H9 (cell line): ENCODE data around the gene SDF2L1. TPM values are rescaled to one million over a fixed set of nuclear protein-coding genes. Genes with fewer than 3 reads are reported as not detected.

ENCODE experiments used
- DNase-seq: peaks from one replicate; pipeline ENCODE4 v3.0.0-alpha.2; 2017
- H2AFZ ChIP-seq: one replicate; pipeline ENCODE4 v1.6.1; 2013; ENCODE audit warnings: mild to moderate bottlenecking, low read length, control low read depth, moderate library complexity
- H2AK5ac ChIP-seq: 2 replicates; pipeline ENCODE4 v1.6.1; 2013; ENCODE audit warnings: low read length, control low read depth, mixed read lengths; ENCODE audit not compliant: insufficient read length
- H2BK120ac ChIP-seq: one replicate; pipeline ENCODE4 v1.6.1; 2013; ENCODE audit warnings: low read depth, mild to moderate bottlenecking, low read length, control low read depth, inconsistent platforms; ENCODE audit not compliant: poor library complexity, severe bottlenecking
- H2BK12ac ChIP-seq: 2 replicates; pipeline ENCODE4 v1.6.1; 2013; ENCODE audit warnings: low read length, control low read depth, mixed read lengths, low read depth; ENCODE audit not compliant: insufficient read length
- H2BK15ac ChIP-seq: 2 replicates; pipeline ENCODE4 v1.6.1; 2013; ENCODE audit warnings: low read depth, low read length, control low read depth
- H2BK20ac ChIP-seq: one replicate; pipeline ENCODE4 v1.6.1; 2013; ENCODE audit warnings: low read depth, mild to moderate bottlenecking, low read length, control low read depth, inconsistent platforms; ENCODE audit not compliant: poor library complexity, severe bottlenecking
- H2BK5ac ChIP-seq: 2 replicates; pipeline ENCODE4 v1.6.1; 2013; ENCODE audit warnings: low read length, control low read depth, mixed read lengths; ENCODE audit not compliant: insufficient read length
- H3K14ac ChIP-seq: 2 replicates; pipeline ENCODE4 v1.6.1; 2013; ENCODE audit warnings: low read length, control low read depth; ENCODE audit not compliant: insufficient read depth
- H3K18ac ChIP-seq: 2 replicates; pipeline ENCODE4 v1.6.1; 2013; ENCODE audit warnings: low read depth, mild to moderate bottlenecking, mixed read lengths, low read length, control low read depth; ENCODE audit not compliant: insufficient read length
- H3K23ac ChIP-seq: 2 replicates; pipeline ENCODE4 v1.6.1; 2013; ENCODE audit warnings: low read length, control low read depth, mixed read lengths, low read depth; ENCODE audit not compliant: insufficient read length
- H3K23me2 ChIP-seq: 2 replicates; pipeline ENCODE4 v1.6.1; 2013; ENCODE audit warnings: low read depth, mild to moderate bottlenecking, mixed read lengths, low read length, control low read depth; ENCODE audit not compliant: insufficient read length, poor library complexity, severe bottlenecking
- H3K27ac ChIP-seq: 2 replicates; pipeline ENCODE4 v1.5.1; 2013; ENCODE audit warnings: low read length, control low read depth, mixed read lengths, low read depth; ENCODE audit not compliant: insufficient read length
- H3K27me3 ChIP-seq: 2 replicates; pipeline ENCODE4 v1.6.1; 2013; ENCODE audit warnings: low read length, control low read depth, inconsistent platforms; ENCODE audit not compliant: insufficient read depth
- H3K4ac ChIP-seq: 2 replicates; pipeline ENCODE4 v1.6.1; 2013; ENCODE audit warnings: low read depth, mild to moderate bottlenecking, control low read depth, inconsistent platforms, low read length, moderate library complexity
- H3K4me1 ChIP-seq: 2 replicates; pipeline ENCODE4 v1.6.1; 2013; ENCODE audit warnings: low read length, control low read depth, inconsistent platforms; ENCODE audit not compliant: insufficient read depth
- H3K4me2 ChIP-seq: 2 replicates; pipeline ENCODE4 v1.6.1; 2013; ENCODE audit warnings: low read length, control low read depth, mixed read lengths; ENCODE audit not compliant: insufficient read length, insufficient read depth
- H3K56ac ChIP-seq: 2 replicates; pipeline ENCODE4 v1.6.1; 2013; ENCODE audit warnings: low read depth, mild to moderate bottlenecking, mixed read lengths, low read length, control low read depth; ENCODE audit not compliant: insufficient read length
- H3K79me1 ChIP-seq: 2 replicates; pipeline ENCODE4 v1.6.1; 2013; ENCODE audit warnings: low read depth, mild to moderate bottlenecking, moderate library complexity, low read length, control low read depth, inconsistent platforms; ENCODE audit not compliant: insufficient read depth, poor library complexity, severe bottlenecking
- H3K79me2 ChIP-seq: 2 replicates; pipeline ENCODE4 v1.6.1; 2013; ENCODE audit warnings: low read length, control low read depth, inconsistent platforms; ENCODE audit not compliant: insufficient read depth
- H3K9ac ChIP-seq: 2 replicates; pipeline ENCODE4 v1.6.1; 2013; ENCODE audit warnings: low read length, control low read depth, mixed read lengths; ENCODE audit not compliant: insufficient read length; ENCODE audit errors: extremely low read depth
- H3K9me3 ChIP-seq: one replicate; pipeline ENCODE4 v1.6.1; 2013; ENCODE audit warnings: low read depth, low read length, inconsistent platforms; ENCODE audit not compliant: control insufficient read depth
- H3T11ph ChIP-seq: one replicate; pipeline ENCODE4 v1.6.1; 2013; ENCODE audit warnings: mild to moderate bottlenecking, low read length, control low read depth, inconsistent platforms
- H4K20me1 ChIP-seq: one replicate; pipeline ENCODE4 v1.6.1; 2013; ENCODE audit not compliant: control insufficient read depth, insufficient read length, insufficient read depth
- H4K5ac ChIP-seq: 2 replicates; pipeline ENCODE4 v1.6.1; 2013; ENCODE audit warnings: low read depth, mild to moderate bottlenecking, mixed read lengths, low read length, control low read depth; ENCODE audit not compliant: insufficient read length
- H4K8ac ChIP-seq: replicated peaks from 2 replicates; pipeline ENCODE4 v1.6.1; 2013; ENCODE audit warnings: low read length, control low read depth, mixed read lengths, low read depth; ENCODE audit not compliant: insufficient read length
- H4K91ac ChIP-seq: 2 replicates; pipeline ENCODE4 v1.6.1; 2013; ENCODE audit warnings: low read depth, mild to moderate bottlenecking, moderate library complexity, mixed read lengths, low read length, control low read depth; ENCODE audit not compliant: insufficient read length
- H3K27ac Mint-ChIP-seq, 3 experiments: 2 replicates in 2 of 3; 3 replicates in 1 of 3; pipeline ENCODE4 v1.8.0; 2020 to 2021; ENCODE audit warnings: mixed read lengths in 3 of 3, mild to moderate bottlenecking in 1 of 3, moderate library complexity in 1 of 3
- H3K27me3 Mint-ChIP-seq: 2 replicates; pipeline ENCODE4 v1.8.0; 2021; ENCODE audit warnings: low read depth, mild to moderate bottlenecking, moderate library complexity, mixed read lengths
- H3K36me3 Mint-ChIP-seq, 3 experiments: 2 replicates in 2 of 3; 3 replicates in 1 of 3; pipeline ENCODE4 v1.8.0; 2020 to 2021; ENCODE audit warnings: low read depth in 3 of 3, mixed read lengths in 3 of 3; ENCODE audit not compliant: insufficient read depth in 1 of 3
- H3K4me1 Mint-ChIP-seq, 2 experiments: 2 replicates each; pipeline ENCODE4 v1.8.0; 2020; ENCODE audit warnings: mixed read lengths in 2 of 2
- H3K4me3 Mint-ChIP-seq, 2 experiments: 2 replicates in 1 of 2; 3 replicates in 1 of 2; pipeline ENCODE4 v1.8.0; 2020 to 2021; ENCODE audit warnings: mild to moderate bottlenecking in 2 of 2, mixed read lengths in 2 of 2, moderate library complexity in 1 of 2
- H3K9me3 Mint-ChIP-seq, 2 experiments: 2 replicates in 1 of 2; 3 replicates in 1 of 2; pipeline ENCODE4 v1.8.0; 2020; ENCODE audit warnings: mild to moderate bottlenecking in 2 of 2, mixed read lengths in 2 of 2, moderate library complexity in 1 of 2
- WGBS: extraction: QIAGEN DNeasy Blood & Tissue Kit; methylation state at CpG from one replicate; pipeline ENCODE4 v1.1.7; 2013; ENCODE audit warnings: missing lambda C conversion rate, low lambda C conversion rate, mixed read lengths; ENCODE audit not compliant: insufficient read length; ENCODE audit errors: extremely low coverage; 5-methylcytosine and 5-hydroxymethylcytosine counted together
- total RNA-seq: library from RNA; stranded (reverse); gene quantifications from 2 replicates; pipeline ENCODE4 v1.2.1, GENCODE V29; 2021
- TF ChIP-seq, protein P1 (sequence below): fragments of 200-600 bp; sonication (generic); conservative IDR thresholded peaks from 3 replicates; pipeline ENCODE4 v1.8.0; 2021; ENCODE audit warnings: antibody characterized with exemption, mild to moderate bottlenecking

The SDF2L1 gene
- total RNA-seq, 1 experiment from 2014 or later, result 36.0 TPM

DNA sequence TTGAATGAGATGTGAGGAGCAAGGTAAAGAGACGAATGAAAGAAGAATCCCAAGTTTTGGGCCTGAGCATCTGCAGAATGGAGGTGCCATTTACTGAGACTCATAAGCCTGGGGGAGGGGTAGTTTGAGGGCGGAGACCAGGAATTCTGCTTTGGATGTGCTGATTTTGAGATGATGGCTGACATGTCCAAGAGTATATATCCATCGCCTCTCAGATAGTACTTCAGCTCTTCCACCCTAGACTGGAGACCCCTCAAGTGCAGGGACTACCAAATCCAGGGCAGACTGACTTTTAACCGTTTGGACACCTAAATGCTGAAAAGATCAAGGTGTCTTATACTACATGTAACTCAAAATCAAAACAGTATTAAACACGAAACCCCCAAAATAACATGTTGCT is 1.3 kb upstream of the SDF2L1 start:
- Histone ChIP-seq H3K56ac (no peak overlapping the region), H3K4ac (no peak overlapping the region), H3K4me2 (no peak overlapping the region), H3K23ac (no peak overlapping the region), H3K79me1 (no peaks in the 10 kb centered on the region), H3K18ac (no peak overlapping the region), H4K91ac (no peak overlapping the region), H2BK15ac (no peak overlapping the region), H2AK5ac (no peak overlapping the region), H3K4me1 (peaks cover 2% of the 10 kb centered on the region; the same call in 1 of the 2 replicates), H4K20me1 (no peaks in the 10 kb centered on the region), H2AFZ (no peak overlapping the region), H3K9ac (no peak overlapping the region), H2BK20ac (no peak overlapping the region), H4K5ac (no peak overlapping the region), H3K23me2 (peaks cover 7% of the 10 kb centered on the region), H2BK120ac (no peak overlapping the region), H2BK5ac (no peak overlapping the region), H3K14ac (no peak overlapping the region), H3K27me3 (no peaks in the 10 kb centered on the region; the same call in 1 of the 2 replicates), H4K8ac (no peak overlapping the region), H3K9me3 (no peaks in the 10 kb centered on the region), H3T11ph (no peak overlapping the region), H2BK12ac (no peak overlapping the region), H3K27ac (no peak overlapping the region), H3K79me2 (no peaks in the 10 kb centered on the region)
- TF ChIP-seq, protein P1, sequence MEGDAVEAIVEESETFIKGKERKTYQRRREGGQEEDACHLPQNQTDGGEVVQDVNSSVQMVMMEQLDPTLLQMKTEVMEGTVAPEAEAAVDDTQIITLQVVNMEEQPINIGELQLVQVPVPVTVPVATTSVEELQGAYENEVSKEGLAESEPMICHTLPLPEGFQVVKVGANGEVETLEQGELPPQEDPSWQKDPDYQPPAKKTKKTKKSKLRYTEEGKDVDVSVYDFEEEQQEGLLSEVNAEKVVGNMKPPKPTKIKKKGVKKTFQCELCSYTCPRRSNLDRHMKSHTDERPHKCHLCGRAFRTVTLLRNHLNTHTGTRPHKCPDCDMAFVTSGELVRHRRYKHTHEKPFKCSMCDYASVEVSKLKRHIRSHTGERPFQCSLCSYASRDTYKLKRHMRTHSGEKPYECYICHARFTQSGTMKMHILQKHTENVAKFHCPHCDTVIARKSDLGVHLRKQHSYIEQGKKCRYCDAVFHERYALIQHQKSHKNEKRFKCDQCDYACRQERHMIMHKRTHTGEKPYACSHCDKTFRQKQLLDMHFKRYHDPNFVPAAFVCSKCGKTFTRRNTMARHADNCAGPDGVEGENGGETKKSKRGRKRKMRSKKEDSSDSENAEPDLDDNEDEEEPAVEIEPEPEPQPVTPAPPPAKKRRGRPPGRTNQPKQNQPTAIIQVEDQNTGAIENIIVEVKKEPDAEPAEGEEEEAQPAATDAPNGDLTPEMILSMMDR, result no peak
- WGBS, result no CpG with 5 or more reads among the region's 5 CpGs
- H3K36me3 Mint-ChIP-seq, result peaks cover 10 to 16% (median 15%) of the 10 kb centered on the region in 3 experiments; a peak in 6 of 7 replicates
- no peak for DNase-seq
- H3K9me3 Mint-ChIP-seq, result no peaks in the 10 kb centered on the region
- H3K27me3 Mint-ChIP-seq, result peaks cover 22% of the 10 kb centered on the region
- no peak overlapping the region for H3K27ac Mint-ChIP-seq
- peaks cover 14% of the 10 kb centered on the region in 2 experiments for H3K4me1 Mint-ChIP-seq
- H3K4me3 Mint-ChIP-seq, result peak overlapping the region in 1 of 2 experiments; percentile 89; a peak in 3 of 5 replicates
